ENCODE data around the gene MAP4K3. TPM values are rescaled to one million over a fixed set of nuclear protein-coding genes. Genes with fewer than 3 reads are reported as not detected.

The MAP4K3 gene
- total and polyA plus RNA-seq, 2 of the 8 experiments (the other 6 are each of a cell fraction or from before 2014, with no cell fraction given), result 11.4 to 63.0 TPM

GRCh38 chr2:39394516-39394961 lies 42.5 kb downstream of the MAP4K3 start:
- Histone ChIP-seq H2BK20ac (ENCODE audit: low read length) (no peak overlapping the region), H3K9me3 (ENCODE audit: insufficient read depth in 2 of 2, low read depth in 1 of 2, low read length in 1 of 2) (no peaks in the 10 kb centered on the region), H3K18ac (ENCODE audit: extremely low read depth, low read length) (no peak overlapping the region), H4K5ac (ENCODE audit: insufficient read length, low read depth, low read length) (no peak overlapping the region), H3K4me2 (ENCODE audit: insufficient read depth in 1 of 2, low read depth in 2 of 2, low read length in 2 of 2) (no peak overlapping the region), H2AK5ac (ENCODE audit: low read depth, low read length) (no peak overlapping the region), H3K27ac (ENCODE audit: low read depth, low read length) (no peak overlapping the region), H3K79me2 (ENCODE audit: control insufficient read depth in 1 of 2, insufficient read depth in 2 of 2, low read length in 2 of 2) (peaks cover 2 to 91% of the 10 kb centered on the region in 2 experiments; a peak in 3 of 4 replicates), H3K14ac (ENCODE audit: insufficient read length) (no peak overlapping the region), H3K9ac (replicated peaks in 1 of 4; ENCODE audit: extremely low read depth in 1 of 4, low read depth in 3 of 4, low read length in 3 of 4) (no peak overlapping the region), H3K4me3 (ENCODE audit: extremely low read depth in 1 of 4, insufficient read depth in 2 of 4, low read depth in 3 of 4, low read length in 4 of 4) (no peak overlapping the region), H3K79me1 (ENCODE audit: low read depth, low read length) (peaks cover 2% of the 10 kb centered on the region; the same call in 1 of the 2 replicates), H3K4me1 (replicated peaks in 1 of 4; ENCODE audit: control insufficient read depth in 3 of 4, insufficient read depth in 4 of 4, low read length in 3 of 4) (peaks cover 0 to 8% (median 3%) of the 10 kb centered on the region in 4 experiments; a peak in 2 of 7 replicates), H4K8ac (ENCODE audit: extremely low read depth, insufficient read depth, low read length) (no peak overlapping the region), H2BK120ac (replicated peaks; ENCODE audit: low read depth, low read length) (no peak overlapping the region), H4K20me1 (replicated peaks in 1 of 2; ENCODE audit: control insufficient read depth in 1 of 2, insufficient read depth in 2 of 2, low read length in 2 of 2) (peaks cover 0 to 1% of the 10 kb centered on the region in 2 experiments), H3K23ac (ENCODE audit: insufficient read length) (no peak overlapping the region), H3K27me3 (replicated peaks in 1 of 4; ENCODE audit: control insufficient read depth in 3 of 4, extremely low read depth in 1 of 4, insufficient read depth in 3 of 4, low read length in 3 of 4) (no peaks in the 10 kb centered on the region), H2AFZ (ENCODE audit: low read length) (no peak overlapping the region), H3K56ac (replicated peaks; ENCODE audit: insufficient read length, low read depth, low read length) (no peak overlapping the region), H4K91ac (replicated peaks; ENCODE audit: insufficient read length, low read length) (no peak overlapping the region), H2BK15ac (ENCODE audit: low read length) (no peak overlapping the region), H2BK12ac (ENCODE audit: low read depth, low read length) (no peak overlapping the region), H3K23me2 (ENCODE audit: low read depth, low read length) (no peaks in the 10 kb centered on the region), H3K36me3 (ENCODE audit: control insufficient read depth in 2 of 4, insufficient read depth in 4 of 4, low read length in 3 of 4) (no peaks in the 10 kb centered on the region; a peak in 1 of 8 replicates), H2BK5ac (ENCODE audit: low read depth, low read length) (no peak overlapping the region), H3K4ac (replicated peaks; ENCODE audit: insufficient read length, low read depth, low read length) (no peak overlapping the region)
- ChIA-PET POLR2A (ENCODE audit: partially characterized antibody) (interaction anchor here (0.6 kb wide), 1 partner anchor 55 kb away, joined by 3 read pairs; no protein-coding TSS in a partner anchor), CTCF (ENCODE audit: partially characterized antibody) (interaction anchor here (2.3 kb wide), 1 partner anchor 14 kb away, joined by 7 read pairs; no protein-coding TSS in a partner anchor)
- DNase-seq (ENCODE audit: low read depth in 1 of 2, low spot score in 2 of 2) (no peak), FAIRE-seq (no peak)
- TF ChIP-seq POU5F1 (IDR thresholded peaks at IDR 0.05; ENCODE audit: low read depth, low read length) (no peak), BACH1 (IDR thresholded peaks at IDR 0.05; ENCODE audit: low read length) (no peak), YY1 (IDR thresholded peaks at IDR 0.05; ENCODE audit: low read depth, low read length) (no peak), JUN (IDR thresholded peaks at IDR 0.05; ENCODE audit: low read depth, low read length) (no peak), ZNF274 (IDR thresholded peaks at IDR 0.05; ENCODE audit: borderline replicate concordance, extremely low read depth, low read length) (no peak), TCF12 (IDR thresholded peaks at IDR 0.05; ENCODE audit: low read depth, low read length) (no peak), ASH2L (IDR thresholded peaks at IDR 0.05; ENCODE audit: low read length) (no peak), EZH2 (IDR thresholded peaks at IDR 0.05; ENCODE audit: low read depth, low read length, severe bottlenecking) (no peak)
- TF ChIP-seq, protein P1, sequence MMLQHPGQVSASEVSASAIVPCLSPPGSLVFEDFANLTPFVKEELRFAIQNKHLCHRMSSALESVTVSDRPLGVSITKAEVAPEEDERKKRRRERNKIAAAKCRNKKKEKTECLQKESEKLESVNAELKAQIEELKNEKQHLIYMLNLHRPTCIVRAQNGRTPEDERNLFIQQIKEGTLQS (IDR thresholded peaks at IDR 0.05; ENCODE audit: insufficient read depth, low read depth, low read length), result no peak
- WGBS, 2 experiments (ENCODE audit: extremely low coverage in 1 of 2, insufficient coverage in 1 of 2, insufficient read length in 1 of 2, insufficient replicate concordance in 2 of 2, low coverage in 1 of 2, low lambda C conversion rate in 2 of 2, missing lambda C conversion rate in 1 of 2), result 88% methylated on average over 5 of the region's 5 CpGs; no CpG with 5 or more reads in 1 of the 2 experiments
